CD4-positive, alpha-beta T cell treated with Interleukin-10 for 1 hour (primary cell): ENCODE measurements around the gene MAGED2.
"Not testable (repeated sequence)": the region's sequence is repeated elsewhere in the genome, so short reads cannot be mapped to it uniquely, and the experiment has no call there.

ENCODE experiments used
- DNase-seq: peaks from one replicate; pipeline ENCODE4 v3.0.0-alpha.2; 2020

MAGED2 gene

DNA sequence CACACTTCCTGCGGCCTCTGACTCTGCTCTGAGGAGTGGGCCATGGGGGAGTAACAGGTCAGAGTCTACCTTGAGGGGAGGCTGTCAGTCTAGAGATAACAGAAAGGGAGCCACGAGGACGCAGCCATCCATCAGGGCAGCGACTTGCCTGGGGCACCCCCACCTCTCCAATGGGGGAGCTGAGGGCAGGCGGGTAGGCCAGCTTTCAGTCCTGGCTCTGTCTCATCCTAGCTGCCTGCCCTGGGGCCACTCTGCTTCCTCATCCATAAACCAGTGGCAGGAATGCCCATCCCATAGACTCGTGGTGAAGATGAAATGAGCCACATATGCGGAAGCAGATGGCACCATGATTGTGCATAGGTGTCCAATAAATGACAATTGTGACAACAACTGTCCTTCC lies 13.2 kb downstream of the MAGED2 start:
- DNase-seq = no peak

DNA sequence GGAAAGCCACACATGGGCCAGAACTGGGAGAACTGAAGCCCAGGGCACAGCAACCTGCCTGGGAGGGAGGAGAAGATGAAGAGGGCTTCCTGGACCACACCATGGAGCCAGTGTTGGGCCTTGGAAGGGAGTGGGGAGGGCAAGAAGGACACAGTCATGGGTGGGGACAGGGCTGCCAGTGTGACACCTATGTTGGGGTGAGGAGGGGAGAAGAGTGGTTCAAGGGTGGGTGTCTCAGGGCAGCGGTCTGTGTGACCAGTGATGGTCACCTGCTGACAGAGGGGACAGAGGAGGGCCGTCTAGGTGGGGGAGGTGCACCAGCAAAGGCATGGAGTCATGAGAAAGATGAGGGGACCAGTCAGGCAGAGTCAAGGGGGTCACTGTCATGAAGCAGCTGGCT lies 13.8 kb downstream of the MAGED2 start:
- no peak for DNase-seq

DNA sequence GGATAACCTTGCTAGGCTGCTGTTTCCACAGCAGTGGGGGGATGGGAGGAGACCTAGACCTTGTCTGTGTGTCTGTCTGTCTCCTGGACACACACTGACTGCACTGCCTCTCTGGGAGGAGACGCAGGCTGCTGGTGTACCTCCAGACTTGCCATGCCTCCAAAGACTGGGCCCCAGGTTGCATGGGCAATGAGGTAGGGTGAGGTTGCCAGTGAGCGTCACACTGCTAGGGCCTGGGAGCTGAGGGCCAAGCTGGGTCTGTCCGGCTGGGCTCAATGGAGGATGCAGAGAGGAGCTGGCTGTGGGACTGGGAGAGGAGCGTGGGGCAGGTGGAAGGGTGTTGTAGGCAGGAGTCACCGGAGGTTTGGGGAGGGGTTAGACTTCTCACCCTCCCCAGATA lies 16.6 kb downstream of the MAGED2 start:
- no peak for DNase-seq

GRCh38 chrX:54824722-54825121 lies 17.2 kb downstream of the MAGED2 start:
- no peak for DNase-seq

- peak; percentile 33 for DNase-seq
Observed at GRCh38 chrX:54825716-54826438, 18.3 kb downstream of the MAGED2 start.

DNA sequence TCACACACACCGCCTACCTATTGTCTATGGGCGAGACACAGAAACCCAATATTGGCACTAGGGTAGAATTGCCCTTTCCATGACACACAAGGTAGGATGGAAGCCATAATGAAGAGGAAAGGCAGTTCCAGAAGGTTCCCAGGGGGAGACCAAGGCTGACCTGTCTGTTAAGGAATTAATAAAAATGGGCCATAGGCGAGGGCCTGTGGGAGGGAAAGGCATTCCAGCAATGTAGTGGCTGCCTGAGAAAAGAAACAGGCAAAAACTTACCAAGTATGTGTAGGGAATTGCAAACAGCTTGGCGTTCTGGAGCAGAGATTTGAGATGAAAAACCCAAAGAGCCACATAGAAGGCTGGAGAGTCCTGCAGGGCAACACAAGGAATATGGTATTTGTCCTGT lies 19.1 kb downstream of the MAGED2 start:
- DNase-seq = no peak

DNA sequence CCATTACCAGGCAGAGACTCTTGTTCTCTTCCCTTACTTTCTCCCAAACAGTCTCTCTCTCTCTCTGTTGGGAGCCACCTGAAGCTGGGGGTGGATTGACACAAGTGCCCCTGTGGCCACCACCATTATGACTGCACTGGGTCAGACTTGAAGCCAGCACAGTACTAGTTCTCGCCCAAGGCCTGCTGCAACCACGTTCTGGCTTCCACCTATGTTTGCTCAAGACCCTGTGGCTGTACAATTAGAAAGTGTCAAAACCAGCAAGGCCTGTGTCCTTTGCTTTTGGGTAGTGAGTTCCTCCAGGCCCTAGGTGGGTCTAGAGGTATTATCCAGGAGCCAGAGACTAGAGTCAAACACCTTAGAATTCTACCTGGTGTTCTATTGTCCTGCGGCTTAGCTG lies 31.0 kb downstream of the MAGED2 start:
- no peak for DNase-seq

DNA sequence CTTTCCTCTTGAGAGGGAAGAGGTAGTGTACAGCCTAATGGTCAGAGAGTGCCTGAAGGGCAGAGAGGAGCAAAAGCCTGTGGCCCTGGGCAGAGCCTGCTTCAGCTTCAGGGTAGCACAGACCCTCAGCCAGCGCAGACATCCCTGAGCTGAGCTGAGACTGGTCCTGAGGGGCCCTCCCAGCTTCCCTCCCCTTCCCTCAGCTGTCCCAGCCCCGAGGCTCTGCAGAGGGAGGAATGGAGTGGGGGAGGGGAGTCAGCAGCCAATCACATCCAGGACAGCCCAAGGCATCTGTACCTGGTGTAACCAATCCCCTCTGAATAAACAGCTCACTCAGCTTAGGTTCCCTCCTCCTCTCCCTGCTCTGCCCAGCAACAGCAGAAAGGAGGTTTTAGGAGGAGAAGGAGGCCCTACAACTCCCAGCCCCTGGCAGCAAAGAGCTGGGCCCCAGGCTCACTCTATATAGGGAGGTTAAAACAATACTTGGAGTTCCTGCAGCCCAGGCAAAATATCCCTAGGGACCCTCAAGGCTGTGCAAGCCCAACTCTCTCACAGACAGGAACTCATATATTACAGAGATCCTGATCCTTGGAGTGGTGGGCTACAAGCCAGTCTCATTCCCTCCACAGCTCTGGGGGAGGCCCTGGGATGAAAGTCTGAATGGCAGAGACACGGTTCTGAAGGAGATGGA lies 33.8 kb downstream of the MAGED2 start:
- not testable (repeated sequence) for DNase-seq

- no peak for DNase-seq
Observed at GRCh38 chrX:54842607-54843006, 35.1 kb downstream of the MAGED2 start.

DNA sequence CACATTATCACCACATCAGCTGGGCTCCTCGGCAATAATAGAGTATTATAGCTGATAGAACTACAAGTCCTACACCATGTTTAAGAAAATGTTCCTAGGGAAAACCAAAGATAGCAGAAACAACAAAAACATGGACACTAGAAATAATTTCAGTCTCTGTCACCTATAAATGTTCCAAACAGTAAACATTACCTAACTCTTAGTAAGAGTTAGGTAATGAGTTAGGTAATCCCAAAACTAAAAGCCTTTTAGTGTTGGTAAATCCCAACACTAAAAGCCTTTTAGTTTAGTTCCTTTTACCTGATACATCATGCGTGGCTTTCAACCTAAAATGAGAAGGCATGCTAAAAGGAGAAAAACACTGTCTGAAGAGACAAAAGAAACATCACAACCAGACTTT lies 35.5 kb downstream of the MAGED2 start:
- DNase-seq = no peak

- not testable (repeated sequence) for DNase-seq
Observed at GRCh38 chrX:54847700-54848099, 40.2 kb downstream of the MAGED2 start.

GRCh38 chrX:54865208-54865607 lies 57.7 kb downstream of the MAGED2 start:
- DNase-seq = no peak
